Lower leg skin (tissue), 4 donors: ENCODE data around the gene PCDHGB6. TPM values are rescaled to one million over a fixed set of nuclear protein-coding genes. Genes with fewer than 3 reads are reported as not detected.

Experiments
- DNase-seq, 2 donors: peaks; one replicate each; pipeline ENCODE4 v3.0.0-alpha.2; 2019; ENCODE audit warnings: low spot score in 2 of 2
- H3K4me3 ChIP-seq: fragments of 200-600 bp; sonication (generic); 2 replicates; pipeline ENCODE4 v1.5.1; 2017; ENCODE audit warnings: mild to moderate bottlenecking, low read depth; ENCODE audit not compliant: poor library complexity, severe bottlenecking
- CTCF ChIP-seq, 3 donors: fragments of 450-650 bp; IDR thresholded peaks; one replicate each; pipeline ENCODE4 v1.5.1; 2016; ENCODE audit warnings: antibody characterized with exemption in 3 of 3, mild to moderate bottlenecking in 3 of 3, moderate library complexity in 2 of 3
- POLR2A ChIP-seq, 2 donors: fragments of 450-650 bp; IDR thresholded peaks; one replicate each; pipeline ENCODE4 v1.6.1; 2016 to 2017; ENCODE audit warnings: antibody characterized with exemption in 2 of 2, mild to moderate bottlenecking in 1 of 2, moderate library complexity in 1 of 2
- WGBS, 2 donors: methylation state at CpG; one replicate each; pipeline ENCODE4 v1.1.5; 2018; 5-methylcytosine and 5-hydroxymethylcytosine counted together
- intact Hi-C: fragments of 100-400 bp; cut with DNase I; formaldehyde crosslinking; loops from one replicate; pipeline ENCODE4 v1.15.0; 2023; ENCODE audit warnings: low total_unique reads
- total RNA-seq, 4 donors: library from RNA; depleted of rRNA; stranded (reverse); fragments of >200 nt; gene quantifications; one replicate each; pipeline ENCODE4 v1.1.0, GENCODE V29; 2016

PCDHGB6 gene
- total RNA-seq, 4 donors from 2014 or later, result 4.4 to 7.4 (median 6.6) TPM

GRCh38 chr5:141441571-141442170 lies 33.9 kb downstream of the PCDHGB6 start:
- no peak for DNase-seq
- no peak overlapping the region for H3K4me3 ChIP-seq
- no peak for TF ChIP-seq POLR2A (IDR thresholded peaks at IDR 0.05)
- no peak for TF ChIP-seq CTCF (IDR thresholded peaks at IDR 0.05)
- WGBS, 2 donors, result 54% methylated on average over 42 to 50 of the region's 50 CpGs
- intact Hi-C loops, result no loop called here

Other genes with a start within 250 kb of the PCDHGB6 start
- gene PCDHB7, start 235.4 kb upstream of the PCDHGB6 start, total RNA-seq, result 1 to 10 TPM in 1 of 4 donors, under 1 TPM in 3; 0.49 to 1.1 (median 0.58) TPM
- 1 to 10 TPM in 2 of 4 donors, under 1 TPM in 2; 0.10 to 1.2 (median 0.76) TPM for gene PCDHB8, start 230.2 kb upstream of the PCDHGB6 start, total RNA-seq
- 1 to 10 TPM in 3 of 4 donors, under 1 TPM in 1; 0.55 to 3.2 (median 1.9) TPM for gene PCDHB16, start 225.6 kb upstream of the PCDHGB6 start, total RNA-seq
- gene PCDHB9, start 220.9 kb upstream of the PCDHGB6 start, total RNA-seq, result 1 to 10 TPM in 2 of 4 donors, under 1 TPM in 2; 0.38 to 2.2 (median 1.2) TPM
- gene PCDHB10, start 215.7 kb upstream of the PCDHGB6 start, total RNA-seq, result 1 to 10 TPM in 2 of 4 donors, under 1 TPM in 2; 0.19 to 1.5 (median 0.76) TPM
- gene PCDHB11, start 208.4 kb upstream of the PCDHGB6 start, total RNA-seq, result 1 to 10 TPM in 3 of 4 donors, under 1 TPM in 1; 0.63 to 1.7 (median 1.4) TPM
- gene PCDHB12, start 199.3 kb upstream of the PCDHGB6 start, total RNA-seq, result 1 to 10 TPM in 2 of 4 donors, under 1 TPM in 1, not detected in 1; 0.49 to 3.2 (median 2.3) TPM
- 1 to 10 TPM; 3.3 to 9.0 (median 5.0) TPM for gene PCDHB13, start 194.1 kb upstream of the PCDHGB6 start, total RNA-seq
- gene PCDHB14, start 184.7 kb upstream of the PCDHGB6 start, total RNA-seq, result 1 to 10 TPM; 5.4 to 7.5 (median 6.2) TPM
- 1 to 10 TPM in 3 of 4 donors, under 1 TPM in 1; 0.46 to 2.0 (median 1.4) TPM for gene PCDHB15, start 162.6 kb upstream of the PCDHGB6 start, total RNA-seq
- 1 to 10 TPM in 1 of 4 donors, under 1 TPM in 2, not detected in 1; 0.66 to 5.0 (median 0.67) TPM for gene SLC25A2, start 104.0 kb upstream of the PCDHGB6 start, total RNA-seq
- 10 to 100 TPM; 46.9 to 76.0 (median 64.9) TPM for gene TAF7, start 87.2 kb upstream of the PCDHGB6 start, total RNA-seq
- under 1 TPM in 3 of 4 donors, not detected in 1; 0.52 to 0.54 (median 0.53) TPM for gene PCDHGA1, start 77.5 kb upstream of the PCDHGB6 start, total RNA-seq
- gene PCDHGA2, start 69.3 kb upstream of the PCDHGB6 start, total RNA-seq, result 1 to 10 TPM; 1.4 to 5.3 (median 1.9) TPM
- 1 to 10 TPM; 1.0 to 3.5 (median 2.9) TPM for gene PCDHGA3, start 64.2 kb upstream of the PCDHGB6 start, total RNA-seq
- gene PCDHGB1, start 57.9 kb upstream of the PCDHGB6 start, total RNA-seq, result 1 to 10 TPM in 3 of 4 donors, under 1 TPM in 1; 0.30 to 1.3 (median 1.1) TPM
- 1 to 10 TPM in 3 of 4 donors, under 1 TPM in 1; 0.25 to 4.3 (median 2.4) TPM for gene PCDHGA4, start 53.0 kb upstream of the PCDHGB6 start, total RNA-seq
- gene PCDHGB2, start 48.0 kb upstream of the PCDHGB6 start, total RNA-seq, result 1 to 10 TPM; 2.1 to 4.0 (median 2.6) TPM
- 1 to 10 TPM in 3 of 4 donors, under 1 TPM in 1; 0.51 to 3.4 (median 1.6) TPM for gene PCDHGA5, start 43.9 kb upstream of the PCDHGB6 start, total RNA-seq
- gene PCDHGB3, start 37.8 kb upstream of the PCDHGB6 start, total RNA-seq, result 1 to 10 TPM; 3.0 to 7.9 (median 4.8) TPM
- gene PCDHGA6, start 34.1 kb upstream of the PCDHGB6 start, total RNA-seq, result 1 to 10 TPM; 2.5 to 3.7 (median 3.6) TPM
- 1 to 10 TPM; 2.2 to 2.5 (median 2.5) TPM for gene PCDHGA7, start 25.3 kb upstream of the PCDHGB6 start, total RNA-seq
- gene PCDHGB4, start 20.3 kb upstream of the PCDHGB6 start, total RNA-seq, result 1 to 10 TPM; 5.2 to 8.9 (median 8.4) TPM
- 1 to 10 TPM in 3 of 4 donors, under 1 TPM in 1; 0.97 to 2.2 (median 1.6) TPM for gene PCDHGA8, start 15.4 kb upstream of the PCDHGB6 start, total RNA-seq
- 10 to 100 TPM; 12.3 to 17.6 (median 14.6) TPM for gene PCDHGB5, start 10.1 kb upstream of the PCDHGB6 start, total RNA-seq
- gene PCDHGA9, start 5.2 kb upstream of the PCDHGB6 start, total RNA-seq, result 1 to 10 TPM; 5.6 to 8.2 (median 6.3) TPM
- 10 to 100 TPM in 1 of 4 donors, 1 to 10 TPM in 3; 6.8 to 11.7 (median 8.3) TPM for gene PCDHGA10, start 5.0 kb downstream of the PCDHGB6 start, total RNA-seq
- 10 to 100 TPM in 2 of 4 donors, 1 to 10 TPM in 2; 8.0 to 11.3 (median 10.1) TPM for gene PCDHGB7, start 9.7 kb downstream of the PCDHGB6 start, total RNA-seq
- 1 to 10 TPM; 3.2 to 6.9 (median 3.7) TPM for gene PCDHGA11, start 13.0 kb downstream of the PCDHGB6 start, total RNA-seq
- 1 to 10 TPM; 3.4 to 9.1 (median 6.3) TPM for gene PCDHGA12, start 22.5 kb downstream of the PCDHGB6 start, total RNA-seq
- 10 to 100 TPM; 45.5 to 80.8 (median 49.7) TPM for gene PCDHGC3, start 67.9 kb downstream of the PCDHGB6 start, total RNA-seq
- 10 to 100 TPM in 1 of 4 donors, 1 to 10 TPM in 3; 1.2 to 34.5 (median 2.2) TPM for gene PCDHGC4, start 77.0 kb downstream of the PCDHGB6 start, total RNA-seq
- 1 to 10 TPM; 1.1 to 1.7 (median 1.7) TPM for gene PCDHGC5, start 81.1 kb downstream of the PCDHGB6 start, total RNA-seq
- gene DIAPH1, start 211.0 kb downstream of the PCDHGB6 start, total RNA-seq, result 100 to 1,000 TPM in 1 of 4 donors, 10 to 100 TPM in 3; 64.9 to 101 (median 88.7) TPM
- gene HDAC3, start 228.8 kb downstream of the PCDHGB6 start, total RNA-seq, result 10 to 100 TPM; 49.4 to 66.4 (median 52.7) TPM
- gene RELL2, start 229.0 kb downstream of the PCDHGB6 start, total RNA-seq, result 10 to 100 TPM in 2 of 4 donors, 1 to 10 TPM in 2; 5.9 to 11.4 (median 9.0) TPM
- gene FCHSD1, start 243.4 kb downstream of the PCDHGB6 start, total RNA-seq, result 100 to 1,000 TPM in 2 of 4 donors, 10 to 100 TPM in 2; 72.1 to 136 (median 101) TPM